Left ventricle myocardium inferior (tissue), 1 donor: ENCODE measurements around the gene C1QL1. TPM values are rescaled to one million over a fixed set of nuclear protein-coding genes. Genes with fewer than 3 reads are reported as not detected.

Experiments
- DNase-seq: peaks from one replicate; pipeline ENCODE4 v3.0.0-alpha.2; 2020
- H3K27ac ChIP-seq: fragments of 200-600 bp; replicated peaks from 2 replicates; pipeline ENCODE4 v1.8.0; 2021
- H3K27me3 ChIP-seq: fragments of 200-600 bp; 2 replicates; pipeline ENCODE4 v1.8.0; 2021; ENCODE audit warnings: low read depth
- H3K36me3 ChIP-seq: fragments of 200-600 bp; 2 replicates; pipeline ENCODE4 v1.8.0; 2021
- H3K4me1 ChIP-seq: fragments of 200-600 bp; 2 replicates; pipeline ENCODE4 v1.8.0; 2021
- H3K4me3 ChIP-seq: fragments of 200-600 bp; 2 replicates; pipeline ENCODE4 v1.8.0; 2021; ENCODE audit warnings: mild to moderate bottlenecking, moderate library complexity
- H3K9me3 ChIP-seq: fragments of 200-600 bp; replicated peaks from 2 replicates; pipeline ENCODE4 v1.8.0; 2021
- CTCF ChIP-seq: fragments of 200-600 bp; IDR thresholded peaks from 2 replicates; pipeline ENCODE4 v1.8.0; 2021; ENCODE audit warnings: antibody characterized with exemption, mild to moderate bottlenecking, borderline replicate concordance
- intact Hi-C: fragments of 100-400 bp; cut with micrococcal nuclease; formaldehyde crosslinking; loops from one replicate; pipeline ENCODE4 v1.11.0; 2022
- total RNA-seq: library from RNA; stranded (reverse); fragmentation: NEBNext Ultra II Directional; extraction: Animal tissue kit (Norgen Biotek cat#: 25700); gene quantifications from one replicate; pipeline ENCODE4 v1.2.1, GENCODE V29; 2021
- donor health status: DM: no; HTN: yes; CAD: no; lungs with severe emphysema.

C1QL1 gene
- total RNA-seq, 1 donor from 2014 or later, result 0.74 TPM

DNA sequence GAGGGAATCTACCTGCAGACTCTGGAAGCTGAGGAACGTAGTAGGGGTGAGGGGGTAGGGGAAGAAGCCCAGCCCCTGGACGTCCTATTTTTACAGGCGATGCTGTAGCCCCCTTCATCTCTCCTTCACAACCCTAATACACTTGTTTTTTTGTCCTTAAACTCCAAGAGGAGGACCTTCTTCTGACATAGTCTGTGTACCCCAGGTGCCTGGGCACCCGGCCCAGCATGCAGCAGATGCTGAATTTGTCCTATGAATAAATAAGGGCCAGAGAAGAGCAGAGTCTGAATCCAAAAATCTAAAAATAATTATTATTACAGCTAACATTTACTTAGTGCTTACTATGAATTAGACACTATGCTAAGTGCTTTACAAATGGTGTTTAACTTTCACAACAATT, 25.6 kb downstream of the C1QL1 start:
- H3K4me3 ChIP-seq, result no peak overlapping the region
- H3K27ac ChIP-seq, result peak overlapping the region; percentile 23
- no peak for TF ChIP-seq CTCF
- intact Hi-C loops, result no loop called here
- H3K9me3 ChIP-seq, result peaks cover 10% of the 10 kb centered on the region
- DNase-seq, result no peak
- H3K36me3 ChIP-seq, result no peaks in the 10 kb centered on the region
- peaks cover 29% of the 10 kb centered on the region for H3K4me1 ChIP-seq
- no peaks in the 10 kb centered on the region for H3K27me3 ChIP-seq

GRCh38 chr17:44941712-44942331, 26.3 kb downstream of the C1QL1 start:
- Histone ChIP-seq H3K4me1 (peaks cover 23% of the 10 kb centered on the region), H3K36me3 (no peaks in the 10 kb centered on the region), H3K4me3 (no peak overlapping the region), H3K9me3 (peaks cover 10% of the 10 kb centered on the region), H3K27me3 (no peaks in the 10 kb centered on the region), H3K27ac (peak overlapping the region; percentile 23)
- intact Hi-C loops, result no loop called here
- DNase-seq, result no peak
- no peak for TF ChIP-seq CTCF

- TF ChIP-seq CTCF, result no peak
- intact Hi-C loops, result no loop called here
- Histone ChIP-seq H3K36me3 (no peaks in the 10 kb centered on the region), H3K27ac (no peak overlapping the region), H3K9me3 (peaks cover 10% of the 10 kb centered on the region), H3K4me3 (no peak overlapping the region), H3K27me3 (no peaks in the 10 kb centered on the region), H3K4me1 (peaks cover 21% of the 10 kb centered on the region)
- no peak for DNase-seq
These were observed 27.3 kb downstream of the C1QL1 start for GRCh38 chr17:44940768-44941167.

DNA sequence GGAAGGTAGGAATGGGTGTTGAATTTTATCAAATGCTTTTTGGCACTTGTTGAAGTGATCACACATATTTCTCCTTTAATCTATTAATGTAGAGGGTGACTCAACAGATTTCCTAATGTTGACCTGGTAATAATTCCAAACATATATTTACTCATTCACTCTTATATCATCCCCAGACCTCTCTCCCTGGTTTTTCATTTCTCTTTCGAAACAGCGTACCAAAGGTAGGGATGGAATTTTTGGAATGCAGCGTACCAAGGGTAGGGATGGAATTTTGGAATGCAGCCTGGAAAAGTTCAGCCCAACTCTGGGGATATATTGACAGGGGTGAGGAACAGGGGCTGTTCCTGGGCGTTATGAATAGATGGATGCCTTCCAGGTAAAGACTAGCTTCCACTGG, 27.8 kb downstream of the C1QL1 start:
- Histone ChIP-seq H3K4me3 (no peak overlapping the region), H3K27ac (no peak overlapping the region), H3K36me3 (no peaks in the 10 kb centered on the region), H3K4me1 (peaks cover 21% of the 10 kb centered on the region), H3K27me3 (no peaks in the 10 kb centered on the region), H3K9me3 (peaks cover 10% of the 10 kb centered on the region)
- intact Hi-C loops, result no loop called here
- TF ChIP-seq CTCF, result no peak
- DNase-seq, result no peak

DNA sequence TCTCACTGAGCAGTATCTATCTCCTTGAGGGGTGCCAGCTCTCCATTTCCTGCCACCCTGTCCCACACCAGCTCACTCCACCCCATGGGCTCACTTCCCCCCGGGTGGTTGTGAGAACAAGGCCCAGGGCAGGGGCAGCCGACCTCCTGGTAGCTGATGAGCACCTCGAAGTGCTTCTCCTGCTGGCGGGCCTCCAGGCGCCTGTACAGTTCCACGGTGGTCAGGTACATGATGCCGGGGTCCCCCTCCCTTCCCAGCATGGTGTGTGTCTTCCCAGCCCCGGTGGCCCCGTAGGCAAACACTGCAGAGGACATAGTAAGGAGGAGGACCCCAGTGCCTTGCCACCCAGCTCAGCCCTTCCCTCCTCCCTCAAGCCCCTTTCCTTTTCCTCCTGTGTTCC, 33.0 kb downstream of the C1QL1 start:
- Histone ChIP-seq H3K36me3 (no peaks in the 10 kb centered on the region), H3K27me3 (no peaks in the 10 kb centered on the region), H3K4me3 (no peak overlapping the region), H3K27ac (no peak overlapping the region), H3K4me1 (peaks cover 42% of the 10 kb centered on the region), H3K9me3 (peaks cover 10% of the 10 kb centered on the region)
- no peak for DNase-seq
- intact Hi-C loops, result no loop called here
- TF ChIP-seq CTCF, result no peak

- peaks cover 38% of the 10 kb centered on the region for H3K4me1 ChIP-seq
- TF ChIP-seq CTCF, result no peak
- no peaks in the 10 kb centered on the region for H3K36me3 ChIP-seq
- peaks cover 10% of the 10 kb centered on the region for H3K9me3 ChIP-seq
- no peaks in the 10 kb centered on the region for H3K27me3 ChIP-seq
- no peak overlapping the region for H3K4me3 ChIP-seq
- H3K27ac ChIP-seq, result no peak overlapping the region
- intact Hi-C loops, result no loop called here
- no peak for DNase-seq
These were observed 33.4 kb downstream of the C1QL1 start for GRCh38 chr17:44934745-44935105.
